Activated T-helper 9 cell treated with anti-CD3 and anti-CD28 coated beads, Interleukin-2, amount 50 U/mL, for 16 hours (primary cell): ENCODE results near the gene SMCO2.

Experiments
- DNase-seq: peaks from one replicate; pipeline ENCODE4 v3.0.0-alpha.2; 2020; ENCODE audit warnings: low read depth

SMCO2 gene

DNA sequence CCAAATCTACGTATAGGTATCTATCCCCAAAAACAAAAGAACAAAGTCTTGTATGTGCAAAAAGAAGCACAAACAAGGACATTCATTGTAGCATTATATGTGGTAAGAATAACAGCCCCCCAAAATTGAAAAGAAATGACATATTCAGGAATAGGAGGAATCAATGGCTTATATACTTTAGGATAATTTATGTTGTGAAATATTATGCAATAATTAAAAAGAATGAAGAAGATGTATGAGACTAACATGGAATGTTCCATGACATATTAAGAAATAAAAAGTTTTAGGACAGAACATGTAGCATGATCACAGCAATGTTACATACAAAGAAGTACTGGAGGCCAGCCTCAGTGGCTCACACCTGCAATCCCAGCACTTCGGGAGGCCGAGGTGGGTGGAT is 9.1 kb downstream of the SMCO2 start:
- DNase-seq: no peak

DNA sequence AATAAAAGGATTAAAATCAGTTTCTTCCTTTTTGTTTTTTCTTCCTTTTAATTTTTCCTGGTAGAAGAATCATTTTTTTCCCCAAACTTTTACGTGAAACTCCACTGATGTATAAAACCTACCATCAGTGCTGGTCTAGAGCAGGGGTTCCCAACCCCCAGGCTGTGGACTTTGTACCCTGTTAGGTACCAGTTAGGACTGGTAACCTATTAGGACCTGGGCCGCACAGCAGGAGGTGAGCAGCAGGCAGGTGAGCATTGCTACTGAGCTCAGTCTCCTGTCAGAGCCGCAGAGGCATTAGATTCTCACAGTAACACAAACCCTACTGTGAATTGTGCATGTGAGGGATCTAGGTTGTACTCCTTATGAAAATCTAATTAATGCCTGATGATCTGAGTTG is 10.1 kb downstream of the SMCO2 start:
- no peak for DNase-seq

DNA sequence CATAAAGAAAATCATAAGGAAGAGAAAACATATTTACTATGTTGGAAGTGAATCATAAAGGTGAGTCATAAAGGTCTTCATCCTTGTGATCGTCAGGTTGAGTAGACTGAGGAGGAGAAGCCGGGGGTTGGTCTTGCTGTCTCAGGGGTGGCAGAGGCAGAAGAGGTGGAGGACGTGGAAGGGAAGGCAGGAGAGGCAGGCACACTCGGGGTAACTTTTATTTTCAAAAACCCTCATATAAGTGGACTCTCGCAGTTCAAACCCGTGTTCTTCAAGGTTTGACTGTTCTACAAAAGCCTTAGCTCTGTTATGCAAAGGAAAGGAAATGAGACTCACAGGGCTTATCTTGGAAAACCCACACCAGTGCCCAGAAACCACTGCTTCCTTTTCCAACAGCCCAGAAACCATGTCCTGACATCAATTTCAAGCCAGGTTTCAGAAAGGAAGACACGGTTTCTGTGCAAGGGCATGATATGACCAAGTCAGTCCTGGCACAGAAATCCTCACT is 14.0 kb downstream of the SMCO2 start:
- DNase-seq: no peak

DNA sequence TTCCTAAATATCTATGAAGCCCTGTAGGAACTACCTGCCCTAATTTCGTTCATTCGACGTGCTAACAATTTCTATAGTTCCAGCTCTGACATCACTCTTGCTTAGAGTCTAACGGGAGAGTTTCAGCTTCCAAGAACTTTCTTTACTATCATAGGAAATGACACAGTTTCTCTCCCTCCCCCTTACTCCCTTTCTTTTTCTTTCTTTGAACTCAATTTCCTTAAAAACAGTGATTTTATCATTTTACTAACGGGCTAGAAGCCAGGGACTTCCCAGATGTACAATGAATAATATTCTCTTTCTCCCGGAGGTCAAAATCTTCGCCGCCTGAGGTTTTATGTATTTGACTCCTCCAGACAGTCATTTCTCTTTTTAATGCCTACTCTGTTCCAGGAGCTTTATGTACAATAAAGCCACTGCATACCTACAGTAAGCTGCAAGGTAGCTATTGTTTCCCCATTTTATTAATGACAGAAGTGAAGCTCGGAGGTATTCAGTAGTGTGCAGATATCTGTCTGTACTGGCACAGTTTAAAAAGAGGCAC is 15.7 kb downstream of the SMCO2 start:
- no peak for DNase-seq

DNA sequence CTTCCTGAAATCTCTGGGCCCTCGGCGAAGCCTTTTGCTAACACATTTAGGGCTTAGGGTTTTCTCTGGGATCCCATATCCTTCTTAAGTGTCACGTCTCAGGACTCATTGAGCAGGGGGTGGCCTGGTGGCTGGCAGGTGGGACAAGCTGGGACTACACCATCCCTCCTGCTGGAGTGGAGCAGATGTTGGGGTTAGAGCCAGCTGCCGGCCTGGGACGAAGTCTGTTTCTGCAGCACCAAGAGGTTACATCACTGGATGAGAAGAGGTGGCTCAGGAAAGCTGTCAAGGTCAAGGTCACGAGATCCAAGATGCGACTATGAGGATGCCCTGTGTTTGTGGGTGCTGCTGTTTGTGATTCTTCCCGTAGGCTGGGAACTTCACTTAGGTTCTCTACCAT is 16.3 kb downstream of the SMCO2 start:
- DNase-seq: no peak

DNA sequence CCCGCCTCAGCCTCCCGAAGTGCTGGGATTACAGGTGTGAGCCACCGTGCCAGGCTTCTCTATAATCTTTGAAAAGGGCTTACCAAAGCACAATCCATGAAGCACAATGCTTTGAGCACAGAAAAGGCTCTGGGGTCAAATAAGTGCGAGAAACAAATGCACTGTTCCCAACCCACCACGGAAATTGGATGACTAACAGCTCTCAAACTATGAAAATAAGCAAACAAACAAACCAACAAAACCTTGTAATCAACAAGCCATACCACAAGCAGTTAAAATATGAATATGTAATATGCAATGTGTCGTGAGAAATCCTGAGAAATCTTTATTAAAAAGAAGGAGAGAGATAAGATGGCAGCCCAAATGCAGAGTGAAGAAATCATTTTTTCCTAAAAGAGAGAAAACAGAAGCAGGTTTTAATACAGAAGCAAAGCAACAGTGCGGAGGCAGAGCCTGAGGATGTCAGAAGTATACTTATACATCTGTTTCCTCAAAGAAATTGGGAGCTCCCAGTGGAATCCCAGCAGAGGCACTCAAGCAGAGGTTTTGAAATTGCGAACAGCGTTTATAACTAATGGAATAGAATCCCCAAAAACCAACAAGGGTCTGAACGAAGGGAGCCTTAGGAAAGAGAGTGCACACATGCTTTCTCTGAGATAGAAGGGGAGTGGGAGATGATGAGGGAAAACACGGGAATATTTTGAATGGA is 17.1 kb downstream of the SMCO2 start:
- DNase-seq: no peak

DNA sequence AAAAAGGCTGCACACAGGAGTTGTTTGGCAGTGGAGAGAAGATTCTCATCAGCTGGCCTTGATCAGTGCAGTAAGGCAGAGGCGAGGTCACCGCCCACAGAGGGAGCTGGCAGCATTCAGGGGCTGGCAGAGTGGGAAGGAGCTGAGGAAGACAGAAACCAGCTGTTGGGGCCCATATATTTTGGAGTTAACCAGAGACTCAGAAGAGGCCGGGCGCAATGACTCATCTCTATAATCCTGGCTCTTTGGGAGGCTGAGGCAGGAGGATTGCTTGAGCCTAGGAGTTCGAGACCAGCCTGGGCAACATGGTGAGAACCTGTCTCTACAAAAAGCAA is 17.7 kb downstream of the SMCO2 start:
- DNase-seq: no peak

DNA sequence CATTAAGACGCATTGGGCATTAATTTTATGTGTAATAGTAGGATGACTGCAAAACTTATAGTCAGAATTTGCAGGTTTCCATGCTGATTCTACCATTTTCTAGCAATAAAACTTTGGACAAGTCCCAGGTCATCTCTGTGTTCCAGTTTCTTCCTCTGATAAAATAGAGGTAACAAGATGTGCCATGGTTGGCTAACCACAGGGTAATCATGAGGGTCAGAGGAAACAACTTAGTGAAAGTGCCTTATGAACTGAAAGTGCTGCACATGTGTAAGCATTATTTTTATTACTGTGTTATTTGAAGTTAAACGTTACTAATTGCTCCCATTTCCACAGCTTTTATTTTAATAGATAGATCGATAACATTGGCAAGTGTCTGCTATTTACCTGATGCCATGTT is 21.1 kb downstream of the SMCO2 start:
- DNase-seq: no peak

DNA sequence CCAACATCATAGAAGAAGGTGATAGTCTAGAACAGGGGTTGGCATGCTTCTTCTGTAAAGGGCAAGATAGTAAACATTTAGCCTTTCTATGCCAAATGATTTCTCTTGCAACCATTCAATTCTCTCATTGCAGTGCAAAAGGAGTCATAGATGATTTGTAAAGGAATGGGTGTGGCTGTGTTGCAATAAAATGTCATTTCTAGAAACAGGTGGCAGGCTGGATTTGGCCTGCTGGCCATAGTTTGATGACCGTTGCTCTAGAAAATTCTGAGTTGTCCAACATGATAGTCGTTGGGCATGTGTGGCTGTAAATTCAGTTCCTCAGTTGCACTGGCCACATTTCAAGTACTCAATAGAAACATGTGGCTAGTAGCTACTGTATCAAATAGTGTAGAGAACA is 21.7 kb downstream of the SMCO2 start:
- no peak for DNase-seq

DNA sequence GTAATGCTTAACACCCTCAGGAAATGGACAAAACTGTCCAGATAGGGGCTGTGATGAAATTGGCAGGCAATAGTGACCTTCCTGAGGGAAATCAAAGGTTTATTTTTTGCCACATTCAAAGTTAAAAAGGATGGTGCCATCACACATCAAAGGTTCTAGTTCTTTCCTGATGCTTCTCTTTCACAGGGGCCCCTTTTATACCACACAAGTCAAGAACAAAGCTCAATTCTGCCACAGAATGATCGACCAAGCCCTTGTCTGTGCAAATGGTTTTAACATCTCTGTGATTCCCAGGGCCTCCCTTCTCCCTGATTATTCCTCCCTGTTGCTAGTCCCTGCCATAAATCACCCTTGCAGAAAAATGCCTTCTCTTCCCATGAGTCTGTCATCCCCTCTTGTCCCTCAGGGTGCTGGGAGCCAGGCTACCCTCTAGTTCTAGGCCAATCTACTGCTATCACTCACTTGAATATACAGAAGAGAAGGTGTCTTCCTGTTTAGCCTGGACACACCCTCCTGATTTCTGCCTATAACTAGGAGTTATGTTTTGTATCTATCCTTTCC is 22.7 kb downstream of the SMCO2 start:
- DNase-seq: no peak

DNA sequence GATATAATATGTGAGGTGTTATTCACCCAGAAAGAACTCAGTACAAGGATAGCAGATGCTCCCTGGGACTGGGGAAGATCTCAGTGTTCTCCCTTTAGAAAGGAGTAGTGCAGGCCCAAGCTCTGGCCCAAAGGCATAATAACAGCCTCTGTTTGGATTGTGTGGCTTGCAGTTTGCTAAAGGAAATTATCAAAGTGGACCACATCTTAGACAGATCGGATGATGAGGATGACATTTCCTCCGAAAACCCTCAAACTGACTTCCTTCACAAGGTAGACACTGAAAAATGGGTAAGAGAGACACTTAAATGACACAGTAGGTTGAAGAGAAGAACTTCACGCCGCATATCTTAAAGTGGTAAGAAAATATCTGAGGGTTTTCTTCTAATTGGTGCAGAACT is 26.1 kb downstream of the SMCO2 start:
- DNase-seq: no peak

DNA sequence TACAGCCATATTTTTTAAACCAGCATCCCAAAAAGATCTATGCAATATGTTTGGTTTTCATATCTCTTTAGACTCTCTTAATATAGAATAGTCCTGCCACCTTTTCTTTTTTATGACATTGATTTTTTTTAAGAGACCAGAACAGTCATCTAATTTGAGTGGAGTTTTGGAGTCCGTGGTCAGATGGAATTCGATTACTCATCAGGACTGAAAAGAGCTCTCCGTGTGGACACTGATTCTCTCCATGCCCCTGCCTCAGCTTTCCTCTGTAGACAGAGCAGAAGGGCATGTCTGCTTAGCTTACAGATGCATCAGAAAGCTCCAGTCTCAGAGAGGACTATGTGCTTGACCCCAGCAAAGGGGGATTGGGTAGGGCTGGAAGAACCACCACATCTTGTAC is 27.8 kb downstream of the SMCO2 start:
- DNase-seq: no peak

DNA sequence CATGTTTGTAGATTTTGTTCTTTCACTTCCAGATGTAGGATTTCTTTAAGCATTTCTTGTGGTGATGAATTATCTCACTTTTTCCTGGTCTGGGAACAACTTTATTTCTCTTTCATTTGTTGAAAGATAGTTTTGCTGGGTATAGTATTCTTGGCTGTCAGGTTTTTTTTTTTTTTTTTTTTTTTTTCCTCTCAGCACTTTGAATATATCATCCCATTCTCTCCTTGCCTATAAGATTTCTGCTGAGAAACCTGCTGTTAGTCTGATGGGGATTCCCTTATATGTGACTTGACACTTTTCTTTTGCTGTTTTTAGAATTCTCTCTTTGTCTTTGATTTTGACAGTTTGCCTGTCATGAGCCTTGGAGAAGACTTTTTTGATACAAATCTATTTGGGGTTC is 30.5 kb downstream of the SMCO2 start:
- no peak for DNase-seq

DNA sequence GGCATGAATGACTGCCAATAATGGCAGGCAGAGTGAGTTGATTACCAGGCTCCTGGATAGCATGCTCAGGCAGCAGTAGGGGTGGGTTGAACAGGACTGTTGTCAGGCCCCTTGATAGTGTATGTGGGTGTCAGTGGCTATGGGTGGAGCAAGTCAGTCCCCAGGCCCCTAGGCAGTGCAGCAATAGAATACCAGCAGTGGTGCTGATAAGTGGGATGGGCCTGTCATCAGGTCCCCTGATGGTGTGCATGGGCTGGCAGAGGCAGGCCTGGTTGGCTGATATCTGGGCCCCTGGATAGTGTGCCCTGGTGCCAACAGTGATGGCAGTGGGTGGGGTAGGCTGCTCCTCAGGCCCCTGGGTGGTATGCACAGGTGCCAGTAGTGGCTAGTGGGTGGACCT is 32.4 kb downstream of the SMCO2 start:
- DNase-seq: no peak

DNA sequence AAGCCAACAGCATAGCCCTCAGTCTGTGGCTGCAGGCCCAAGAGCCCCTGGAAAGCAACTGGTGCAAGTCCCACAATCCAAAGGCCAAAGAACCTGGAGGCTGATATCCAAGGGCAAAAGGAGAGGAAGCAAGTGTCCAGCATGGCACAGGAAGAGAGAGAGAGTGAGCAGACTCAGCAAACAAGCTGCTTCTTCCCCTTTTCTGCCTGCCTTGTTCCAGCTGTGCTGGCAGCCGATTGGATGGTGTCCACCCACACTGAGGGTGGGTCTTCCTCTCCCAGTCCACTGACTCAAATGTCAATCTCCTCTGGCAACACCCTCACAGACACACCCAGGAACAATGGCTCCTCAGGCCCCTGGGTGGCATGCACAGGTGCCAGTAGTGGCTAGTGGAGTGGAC is 33.5 kb downstream of the SMCO2 start:
- DNase-seq: no peak

DNA sequence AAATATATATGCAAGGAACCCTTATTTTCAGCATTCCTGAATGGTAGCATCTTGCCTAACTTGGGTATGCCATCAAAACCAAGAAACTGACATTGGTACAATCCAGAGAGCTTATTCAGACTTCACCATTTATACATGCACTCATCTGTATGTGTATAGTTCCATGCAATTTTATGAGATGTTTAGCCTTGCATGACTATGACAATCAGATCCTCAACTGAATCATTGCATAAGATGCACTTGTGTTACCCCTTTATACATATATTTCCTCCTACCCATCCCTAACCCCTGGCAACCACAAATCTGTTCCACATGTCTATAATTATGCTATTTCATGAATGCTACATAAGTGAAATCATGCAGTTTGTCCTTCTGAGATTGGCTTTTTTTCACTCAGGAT is 40.4 kb downstream of the SMCO2 start:
- no peak for DNase-seq

DNA sequence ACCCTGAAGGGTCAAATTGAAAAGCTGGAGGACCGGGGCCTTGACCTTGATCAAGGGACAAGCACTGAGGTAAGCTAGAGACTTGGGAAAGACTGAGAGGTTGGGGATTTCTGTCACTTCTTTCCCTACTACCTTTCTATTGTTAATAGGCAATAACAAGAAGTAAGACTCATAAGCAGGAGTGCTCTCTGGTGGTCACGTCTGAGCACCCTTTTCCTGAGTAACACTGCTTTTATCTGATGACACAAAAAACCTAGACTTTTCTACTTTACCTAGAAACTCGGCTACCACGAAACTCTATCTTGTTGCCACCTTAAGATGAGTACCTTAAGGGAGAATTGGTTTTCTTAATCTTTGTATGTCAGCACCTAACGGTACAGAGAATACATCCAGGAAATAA is 41.9 kb downstream of the SMCO2 start:
- DNase-seq: no peak

DNA sequence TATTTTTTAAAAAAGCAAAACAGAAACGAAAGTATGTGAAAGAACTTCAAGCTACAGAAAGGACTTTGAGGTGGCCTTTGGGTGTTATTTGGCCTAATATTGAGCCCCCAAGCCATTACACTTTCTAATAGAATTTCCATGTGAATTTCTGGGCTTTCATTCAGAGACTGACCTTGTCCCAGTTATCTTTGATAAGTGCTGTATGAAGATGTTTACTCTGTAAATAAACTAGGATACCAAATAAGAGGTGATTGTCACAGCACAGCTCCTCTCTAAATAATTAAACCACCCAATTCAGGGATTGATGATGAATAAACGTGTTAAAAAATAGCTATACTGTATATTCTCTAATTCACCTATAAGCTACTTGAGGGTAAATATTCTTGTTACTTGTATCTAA is 44.7 kb downstream of the SMCO2 start:
- DNase-seq: no peak

DNA sequence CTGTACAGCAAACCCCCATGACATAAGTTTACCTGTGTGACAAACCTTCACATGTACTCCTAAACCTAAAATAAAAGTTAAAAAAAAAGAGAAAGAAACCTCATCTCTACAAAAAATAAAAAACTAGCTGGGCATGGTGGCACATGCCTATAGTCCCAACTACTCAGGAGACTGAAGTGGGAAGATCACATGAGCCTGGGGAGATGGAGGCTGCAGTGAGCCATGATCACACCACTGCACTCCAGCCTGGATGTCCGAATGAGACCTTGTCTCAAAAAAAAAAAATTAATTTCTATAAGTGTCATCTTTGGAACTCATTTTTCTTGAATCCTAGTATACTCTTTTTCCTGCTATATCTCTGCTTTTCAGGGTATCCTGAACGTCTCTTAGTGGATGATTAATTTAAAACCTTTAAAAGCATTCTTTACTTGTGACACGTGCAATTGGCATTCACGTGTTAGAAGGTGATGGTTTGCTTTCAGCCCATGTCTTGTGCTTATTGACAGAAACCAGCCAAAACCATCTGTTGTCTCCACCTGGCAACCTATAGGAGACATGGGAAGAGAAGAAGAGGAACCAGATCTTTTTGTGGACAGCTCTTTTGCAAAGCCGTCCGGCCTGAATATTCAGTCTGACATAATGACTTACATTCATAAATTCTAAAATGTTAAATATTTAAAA is 46.9 kb downstream of the SMCO2 start:
- DNase-seq: no peak

DNA sequence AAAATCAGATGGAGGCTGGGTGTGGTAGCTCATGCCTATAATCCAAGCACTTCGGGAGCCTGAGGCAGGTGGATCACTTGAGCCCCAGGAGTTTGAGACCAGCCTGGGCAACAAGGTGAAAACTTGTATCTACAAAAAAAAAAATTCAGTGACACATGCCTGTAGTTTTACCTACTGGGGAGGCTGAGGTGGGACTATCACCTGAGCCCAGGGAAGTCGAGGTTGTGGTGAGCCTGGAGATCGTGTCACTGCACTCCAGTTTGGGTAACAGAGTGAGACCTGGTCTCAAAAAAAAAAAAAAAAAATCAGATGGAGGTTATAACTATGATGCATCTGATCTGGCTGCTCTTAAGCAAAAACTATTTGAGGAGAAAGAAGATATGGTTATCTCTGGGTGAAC is 50.9 kb downstream of the SMCO2 start:
- no peak for DNase-seq

DNA sequence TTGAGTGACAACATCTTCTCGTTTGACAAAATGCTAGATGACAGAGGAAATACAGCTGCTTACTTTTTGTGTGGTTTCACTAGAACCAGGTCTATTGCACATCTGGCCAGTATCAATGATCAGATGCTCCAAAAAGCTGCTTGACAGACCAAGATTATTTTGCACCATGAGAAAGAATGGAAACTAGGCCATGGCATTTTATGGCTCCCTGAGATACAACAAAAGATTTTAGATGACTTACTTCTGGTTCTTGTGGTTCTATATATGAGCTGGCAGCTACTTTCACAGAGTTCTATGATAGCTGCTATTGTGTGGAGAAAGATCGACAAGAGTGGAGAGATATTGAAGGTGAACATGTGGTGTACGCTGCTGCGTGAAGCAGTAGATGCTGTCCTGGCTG is 51.6 kb downstream of the SMCO2 start:
- no peak for DNase-seq

DNA sequence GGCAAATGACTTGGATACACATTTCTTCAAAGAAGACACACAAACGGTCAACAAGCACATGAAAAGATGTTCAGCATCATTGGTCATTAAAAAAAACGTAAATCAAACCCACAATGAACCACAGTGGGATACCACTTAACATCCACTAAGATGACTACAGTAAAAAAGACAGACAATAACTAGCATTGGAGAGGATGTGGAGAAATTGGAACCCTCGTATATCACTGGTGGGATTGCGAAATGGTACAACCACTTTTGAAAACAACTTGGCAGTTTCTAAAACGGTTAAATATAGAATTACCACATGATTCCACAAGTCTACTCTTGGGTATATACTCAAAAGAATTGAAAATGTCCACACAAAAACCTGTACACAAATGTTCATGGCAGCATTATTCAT is 52.2 kb downstream of the SMCO2 start:
- no peak for DNase-seq

DNA sequence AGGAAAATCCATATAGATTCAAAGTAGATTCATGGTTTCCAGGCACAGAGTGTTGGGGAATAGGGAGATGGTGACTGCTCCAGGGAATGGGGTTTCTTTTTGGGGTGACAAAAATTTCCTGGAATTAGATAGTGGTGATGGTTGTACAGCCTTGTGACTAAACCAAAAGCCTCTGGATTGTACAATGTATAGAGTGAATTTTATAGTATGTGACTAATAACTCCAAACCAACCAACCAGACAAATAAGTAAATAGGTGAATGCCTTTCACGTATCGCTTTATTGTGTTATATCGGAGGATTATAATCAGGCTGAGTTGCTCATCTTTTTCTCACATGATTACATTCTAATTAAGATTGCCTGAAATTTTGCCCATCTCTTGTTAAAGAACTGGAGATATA is 52.8 kb downstream of the SMCO2 start:
- no peak for DNase-seq

DNA sequence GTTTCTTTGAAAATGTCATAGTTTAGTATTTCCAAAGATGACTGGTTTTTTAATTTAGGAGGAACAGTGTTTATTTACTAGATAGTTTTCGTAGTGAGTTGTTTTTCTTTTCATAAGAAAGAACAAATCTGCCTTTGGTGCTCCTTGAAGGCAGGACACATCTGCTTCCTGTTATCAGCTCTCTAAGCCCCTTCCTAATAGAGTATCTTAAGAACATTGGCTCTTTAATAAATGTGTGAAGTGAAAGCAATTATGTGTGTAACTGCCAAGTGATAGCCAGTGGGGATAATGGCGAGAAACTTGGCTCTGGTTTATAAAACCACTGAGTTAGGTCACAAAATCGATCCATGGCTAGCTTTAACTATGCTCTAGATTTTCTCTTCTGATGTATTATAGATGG is 54.0 kb downstream of the SMCO2 start:
- no peak for DNase-seq
